OCI-LY7 (cell line): ENCODE results near the gene CASP9. TPM values are rescaled to one million over a fixed set of nuclear protein-coding genes. Genes with fewer than 3 reads are reported as not detected.
"Not testable (repeated sequence)": the region's sequence is repeated elsewhere in the genome, so short reads cannot be mapped to it uniquely, and the experiment has no call there.

Experiments
- BruUV-seq: library from RNA; stranded (reverse); fragments of 400-500 nt; replicated peaks from 2 replicates; lab custom pipeline; 2021; lab: Mats Ljungman, UMichigan
- CTCF ChIA-PET: fragments of 300-600 bp; sonication (Branson Sonifier 250); formaldehyde crosslinking; loops from one replicate; lab custom pipeline; 2022; ENCODE audit warnings: antibody characterized with exemption; ENCODE audit not compliant: unreplicated experiment; lab: Charles Lee
- POLR2A ChIA-PET: fragments of 300-600 bp; sonication (Branson Sonifier 250); formaldehyde crosslinking; loops from one replicate; lab custom pipeline; 2022; ENCODE audit warnings: antibody characterized with exemption; lab: Charles Lee
- DNase-seq: peaks from one replicate; pipeline ENCODE4 v3.0.0-alpha.2; 2015; ENCODE audit warnings: low spot score
- H2AFZ ChIP-seq: fragments of 200-600 bp; sonication (generic), shearing (Covaris generic); 2 replicates; pipeline ENCODE4 v1.6.1; 2014; ENCODE audit warnings: mild to moderate bottlenecking, antibody characterized with exemption, low read length, moderate library complexity
- H3K27ac ChIP-seq: fragments of 200-600 bp; sonication (generic); 2 replicates; pipeline ENCODE4 v1.5.1; 2014; ENCODE audit warnings: mixed run types, low read depth, mild to moderate bottlenecking, moderate library complexity, low read length, inconsistent platforms; ENCODE audit not compliant: poor library complexity, severe bottlenecking
- H3K36me3 ChIP-seq: fragments of 200-600 bp; sonication (generic); 2 replicates; pipeline ENCODE4 v1.6.1; 2014; ENCODE audit warnings: mild to moderate bottlenecking, antibody characterized with exemption, low read length, moderate library complexity, mixed read lengths; ENCODE audit not compliant: insufficient read depth
- H3K4me1 ChIP-seq: fragments of 200-600 bp; sonication (generic); 2 replicates; pipeline ENCODE4 v1.5.1; 2014; ENCODE audit warnings: mild to moderate bottlenecking, low read length; ENCODE audit not compliant: insufficient read depth, poor library complexity, severe bottlenecking
- H3K4me2 ChIP-seq: fragments of 200-600 bp; sonication (generic); 2 replicates; pipeline ENCODE4 v1.6.1; 2014; ENCODE audit warnings: mild to moderate bottlenecking, low read length
- H3K4me3 ChIP-seq: fragments of 200-600 bp; sonication (generic); 2 replicates; pipeline ENCODE4 v1.5.1; 2014; ENCODE audit warnings: mild to moderate bottlenecking, low read depth, low read length; ENCODE audit not compliant: poor library complexity, severe bottlenecking
- H3K79me2 ChIP-seq: fragments of 200-600 bp; sonication (generic); 2 replicates; pipeline ENCODE4 v1.6.1; 2016; ENCODE audit warnings: low read depth, mild to moderate bottlenecking, low read length, moderate library complexity, mixed read lengths; ENCODE audit not compliant: insufficient read depth
- H3K9me2 ChIP-seq: fragments of 200-600 bp; sonication (generic); 2 replicates; pipeline ENCODE4 v1.6.1; 2016; ENCODE audit warnings: mild to moderate bottlenecking, low read length, mixed read lengths; ENCODE audit not compliant: insufficient read depth
- H3K9me3 ChIP-seq: fragments of 200-600 bp; sonication (generic); 2 replicates; pipeline ENCODE4 v1.6.1; 2014; ENCODE audit warnings: mild to moderate bottlenecking, mixed run types, low read length, mixed read lengths
- H4K20me1 ChIP-seq: fragments of 200-600 bp; sonication (generic); 2 replicates; pipeline ENCODE4 v1.6.1; 2014; ENCODE audit warnings: mild to moderate bottlenecking, antibody characterized with exemption, low read length, moderate library complexity, mixed read lengths; ENCODE audit not compliant: insufficient read depth
- EZH2phosphoT487 ChIP-seq: fragments of 200-600 bp; sonication (generic); IDR thresholded peaks from 2 replicates; pipeline ENCODE4 v1.6.1; 2018; ENCODE audit warnings: low read depth, borderline replicate concordance, mild to moderate bottlenecking, mixed run types, antibody characterized with exemption, low read length, moderate library complexity, mixed read lengths
- intact Hi-C: fragments of 100-400 bp; cut with micrococcal nuclease; formaldehyde crosslinking; loops from one replicate; pipeline ENCODE4 v1.10.0; 2022; ENCODE audit not compliant: unreplicated experiment
- total RNA-seq, 2 experiments: library from RNA; depleted of rRNA in 1 of 2; stranded (reverse); fragments of >200 nt in 1 of 2; shearing (Covaris generic) in 1 of 2; gene quantifications; 2 replicates each; pipeline ENCODE4 v1.2.3, GENCODE V29; 2014 to 2022
- TF ChIP-seq, protein P1 (sequence below): fragments of 200-600 bp; sonication (generic); conservative IDR thresholded peaks from 2 replicates; pipeline ENCODE4 v1.5.1; 2014; ENCODE audit warnings: mild to moderate bottlenecking, antibody characterized with exemption, low read length, moderate library complexity, mixed read lengths

CASP9 gene
- total RNA-seq, 2 experiments from 2014 or later: 14.5 to 17.6 TPM

DNA sequence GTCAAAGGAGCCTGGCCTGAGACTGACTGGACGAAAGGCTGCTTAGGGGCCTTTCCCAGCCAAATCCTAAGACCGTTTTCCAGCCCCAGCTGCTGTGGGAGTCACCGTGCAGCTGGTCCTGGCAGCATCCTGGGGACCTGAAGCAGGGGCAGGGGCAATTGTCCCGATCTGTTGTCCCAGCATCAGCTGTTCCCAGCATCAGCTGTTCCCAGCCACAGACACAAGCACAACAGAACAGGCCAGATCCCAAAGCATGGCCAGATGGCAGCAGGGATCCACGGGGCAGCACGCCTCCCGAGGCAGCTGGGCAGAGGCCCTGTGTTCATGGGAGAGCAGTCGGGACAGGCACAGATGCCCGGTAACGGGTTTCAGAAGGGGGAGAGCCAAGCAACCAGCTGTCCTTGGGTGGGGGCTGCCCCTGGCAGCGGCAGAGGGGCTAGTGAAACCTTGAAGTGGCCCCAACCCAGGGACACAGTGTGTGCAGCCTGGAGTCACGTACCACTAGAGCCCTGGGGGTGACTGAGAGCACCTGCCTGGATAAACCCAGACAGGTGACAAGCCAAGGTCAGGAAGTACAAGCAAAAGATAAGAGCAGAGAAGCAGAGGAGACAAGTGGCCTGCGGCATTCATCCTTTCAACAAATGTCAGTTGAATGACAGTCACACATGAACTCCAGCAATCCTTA lies 34.8 kb downstream of the CASP9 start:
- CTCF ChIA-PET: no interaction called here
- H3K27ac ChIP-seq: no peak overlapping the region

DNA sequence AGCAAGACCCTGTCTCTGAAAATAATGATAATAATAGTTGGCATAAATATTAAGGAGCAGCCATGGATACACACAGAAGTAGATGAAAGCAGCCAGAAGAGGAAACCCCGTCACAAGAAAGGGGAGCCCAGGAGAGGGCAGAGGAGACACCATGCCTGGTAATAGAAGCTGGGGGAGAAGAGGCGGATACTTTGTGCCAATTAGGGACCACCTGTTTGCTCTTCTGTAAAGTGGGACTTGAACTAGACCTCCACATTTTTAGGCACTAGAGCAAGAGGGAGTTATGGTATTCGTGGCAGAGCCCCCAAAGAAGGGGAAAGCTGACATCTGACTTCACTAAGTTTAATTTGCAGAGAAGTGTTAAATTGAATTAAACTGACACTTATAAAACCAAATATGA lies 35.6 kb downstream of the CASP9 start:
- Histone ChIP-seq H3K4me2 (no peak overlapping the region), H3K27ac (no peak overlapping the region), H3K9me2 (no peaks in the 10 kb centered on the region), H3K79me2 (no peaks in the 10 kb centered on the region), H3K36me3 (no peaks in the 10 kb centered on the region), H4K20me1 (no peaks in the 10 kb centered on the region), H2AFZ (no peak overlapping the region), H3K4me1 (no peaks in the 10 kb centered on the region), H3K4me3 (no peak overlapping the region), H3K9me3 (no peaks in the 10 kb centered on the region)
- intact Hi-C loops: no loop called here
- no peak for DNase-seq
- ChIA-PET POLR2A (no interaction called here), CTCF (no interaction called here)
- TF ChIP-seq, protein P1, sequence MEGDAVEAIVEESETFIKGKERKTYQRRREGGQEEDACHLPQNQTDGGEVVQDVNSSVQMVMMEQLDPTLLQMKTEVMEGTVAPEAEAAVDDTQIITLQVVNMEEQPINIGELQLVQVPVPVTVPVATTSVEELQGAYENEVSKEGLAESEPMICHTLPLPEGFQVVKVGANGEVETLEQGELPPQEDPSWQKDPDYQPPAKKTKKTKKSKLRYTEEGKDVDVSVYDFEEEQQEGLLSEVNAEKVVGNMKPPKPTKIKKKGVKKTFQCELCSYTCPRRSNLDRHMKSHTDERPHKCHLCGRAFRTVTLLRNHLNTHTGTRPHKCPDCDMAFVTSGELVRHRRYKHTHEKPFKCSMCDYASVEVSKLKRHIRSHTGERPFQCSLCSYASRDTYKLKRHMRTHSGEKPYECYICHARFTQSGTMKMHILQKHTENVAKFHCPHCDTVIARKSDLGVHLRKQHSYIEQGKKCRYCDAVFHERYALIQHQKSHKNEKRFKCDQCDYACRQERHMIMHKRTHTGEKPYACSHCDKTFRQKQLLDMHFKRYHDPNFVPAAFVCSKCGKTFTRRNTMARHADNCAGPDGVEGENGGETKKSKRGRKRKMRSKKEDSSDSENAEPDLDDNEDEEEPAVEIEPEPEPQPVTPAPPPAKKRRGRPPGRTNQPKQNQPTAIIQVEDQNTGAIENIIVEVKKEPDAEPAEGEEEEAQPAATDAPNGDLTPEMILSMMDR: no peak
- no peak for TF ChIP-seq EZH2phosphoT487
- BruUV-seq: no TSS peak

More for the DNA sequence above, 34.8 kb downstream of the CASP9 start:
- POLR2A ChIA-PET: no interaction called here
- Histone ChIP-seq H3K9me2 (no peaks in the 10 kb centered on the region), H4K20me1 (no peaks in the 10 kb centered on the region), H3K36me3 (no peaks in the 10 kb centered on the region), H3K4me1 (no peaks in the 10 kb centered on the region), H3K4me3 (no peak overlapping the region), H2AFZ (no peak overlapping the region), H3K4me2 (no peak overlapping the region), H3K79me2 (no peaks in the 10 kb centered on the region), H3K9me3 (no peaks in the 10 kb centered on the region)
- intact Hi-C loops: no loop called here
- no peak for TF ChIP-seq EZH2phosphoT487
- TF ChIP-seq, protein P1: no peak
- no TSS peak for BruUV-seq
- no peak for DNase-seq

DNA sequence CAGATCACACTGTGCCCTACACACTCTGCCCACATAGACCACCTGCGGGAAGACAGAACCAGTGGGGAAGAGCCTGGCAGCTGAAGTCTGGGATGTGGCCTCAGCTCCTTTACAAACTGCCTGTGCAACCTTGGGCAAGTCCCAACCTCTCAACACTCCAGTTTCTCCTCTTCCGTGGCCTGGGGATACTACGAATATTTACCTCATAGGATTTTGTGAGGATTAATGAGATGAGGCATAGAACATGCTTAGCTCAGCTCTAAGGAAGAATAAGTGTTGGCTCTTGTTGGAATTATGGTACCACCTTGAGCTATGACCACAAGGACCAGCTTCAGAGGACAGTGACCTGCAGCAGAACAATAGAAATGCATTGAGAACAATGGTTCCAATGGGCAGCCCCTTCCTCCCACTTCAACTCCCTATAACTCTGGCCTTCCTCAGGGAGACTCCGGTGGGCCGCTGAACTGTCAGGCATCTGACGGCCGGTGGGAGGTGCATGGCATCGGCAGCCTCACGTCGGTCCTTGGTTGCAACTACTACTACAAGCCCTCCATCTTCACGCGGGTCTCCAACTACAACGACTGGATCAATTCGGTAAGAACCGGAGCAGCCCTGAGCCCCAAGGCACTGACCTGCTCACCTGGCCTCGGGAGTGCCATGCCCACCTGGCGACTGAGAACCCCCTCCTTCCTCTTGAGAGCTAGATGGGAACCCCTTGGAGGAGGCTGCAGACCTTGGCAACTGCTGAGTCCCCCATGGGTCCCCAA lies 37.0 kb downstream of the CASP9 start:
- H3K9me2 ChIP-seq, H3K4me3 ChIP-seq, H3K9me3 ChIP-seq, intact Hi-C loops, H3K79me2 ChIP-seq, H3K36me3 ChIP-seq, H3K4me1 ChIP-seq, H2AFZ ChIP-seq, H3K4me2 ChIP-seq, H4K20me1 ChIP-seq, H3K27ac ChIP-seq, BruUV-seq, POLR2A ChIA-PET, CTCF ChIA-PET, DNase-seq: not testable (repeated sequence)
